Esophagus mucosa (tissue), 1 donor: ENCODE measurements around the gene WFDC13. TPM values are rescaled to one million over a fixed set of nuclear protein-coding genes. Genes with fewer than 3 reads are reported as not detected.
"Not testable (repeated sequence)": the region's sequence is repeated elsewhere in the genome, so short reads cannot be mapped to it uniquely, and the experiment has no call there.

Experiments used
- ATAC-seq: fragments of 200-7000 bp; cut with Tn5 transposase; one replicate; pipeline ENCODE4 v1.9.1; 2020
- total RNA-seq: library from RNA; stranded (reverse); gene quantifications from one replicate; pipeline ENCODE4 v1.2.4, GENCODE V29; 2023
- donor health status: DM: yes; HTN: yes; CAD: no.

Gene WFDC13, protein sequence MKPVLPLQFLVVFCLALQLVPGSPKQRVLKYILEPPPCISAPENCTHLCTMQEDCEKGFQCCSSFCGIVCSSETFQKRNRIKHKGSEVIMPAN
- total RNA-seq: not detected

DNA sequence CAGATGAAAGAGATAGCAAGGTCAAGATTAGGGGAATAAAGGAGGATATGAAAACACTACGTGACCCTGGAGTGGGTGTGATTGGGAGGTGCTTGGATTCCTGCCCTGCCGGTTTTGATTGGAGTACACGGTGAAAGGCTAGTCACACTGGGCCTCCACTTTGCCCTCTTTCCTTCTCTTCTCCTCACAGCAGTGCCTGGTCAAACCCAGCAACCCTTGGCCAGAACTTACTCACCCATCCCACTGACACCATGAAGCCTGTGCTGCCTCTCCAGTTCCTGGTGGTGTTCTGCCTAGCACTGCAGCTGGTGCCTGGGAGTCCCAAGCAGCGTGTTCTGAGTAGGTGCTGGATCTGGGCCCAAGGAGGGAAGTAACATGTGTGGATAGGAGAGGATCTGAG, at the start of gene WFDC13:
TSS of gene WFDC13 (plus strand) at position 166 of the 400 bp plus-strand sequence. CDS start at position 252, 86 bp downstream.
- ATAC-seq: no peak

DNA sequence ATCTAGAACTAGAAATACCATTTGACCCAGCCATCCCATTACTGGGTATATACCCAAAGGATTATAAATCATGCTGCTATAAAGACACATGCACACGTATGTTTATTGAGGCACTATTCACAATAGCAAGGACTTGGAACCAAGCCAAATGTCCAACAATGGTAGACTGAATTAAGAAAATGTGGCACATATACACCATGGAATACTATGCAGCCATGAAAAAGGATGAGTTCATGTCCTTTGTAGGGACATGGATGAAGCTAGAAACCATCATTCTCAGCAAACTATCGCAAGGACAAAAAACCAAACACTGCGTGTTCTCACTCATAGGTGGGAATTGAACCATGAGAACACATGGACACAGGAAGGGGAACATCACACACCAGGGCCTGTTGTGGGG, 44.8 kb upstream of the WFDC13 start:
- not testable (repeated sequence) for ATAC-seq

DNA sequence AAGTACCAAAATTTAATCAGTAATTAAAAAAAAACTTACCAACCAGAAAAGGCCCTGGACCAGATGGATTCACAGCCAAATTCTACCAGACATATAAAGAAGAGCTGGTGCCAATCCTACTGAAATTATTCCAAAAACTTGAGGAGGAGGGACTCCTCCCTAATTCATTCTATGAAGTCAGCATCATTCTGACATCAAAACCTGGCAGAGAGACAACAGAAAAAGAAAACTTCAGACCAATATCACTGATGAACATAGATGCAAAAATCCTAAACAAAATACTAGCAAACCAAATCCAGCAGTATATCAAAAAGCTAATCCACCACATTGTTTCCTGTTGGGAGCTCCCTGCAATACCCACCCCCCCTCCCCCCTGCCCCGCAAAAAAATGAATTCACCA, 31.7 kb upstream of the WFDC13 start, which contains the start of gene WFDC11:
TSS of gene WFDC11 (minus strand) at position 101 of the 400 bp plus-strand sequence. CDS start 19,639 bp downstream, outside the sequence.
- no peak for ATAC-seq

DNA sequence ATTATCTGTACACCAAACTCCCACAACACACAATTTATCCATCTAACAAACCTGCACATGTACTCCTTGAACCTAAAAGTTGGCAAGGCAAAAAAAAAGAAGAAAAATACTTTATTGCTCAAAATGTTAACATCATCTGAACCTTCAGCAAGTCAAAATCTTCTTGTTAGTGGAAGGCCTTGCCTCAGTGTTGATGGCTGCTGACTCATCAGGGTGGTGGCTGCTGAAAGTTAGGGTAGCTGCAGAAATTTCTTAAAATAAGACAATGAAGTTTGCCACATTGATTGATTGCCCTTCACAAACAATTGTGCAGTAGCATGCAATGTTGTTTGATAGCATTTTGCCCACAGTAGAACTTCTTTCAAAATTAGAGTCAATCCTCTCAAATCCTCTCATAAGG, 29.1 kb upstream of the WFDC13 start:
- ATAC-seq: no peak

DNA sequence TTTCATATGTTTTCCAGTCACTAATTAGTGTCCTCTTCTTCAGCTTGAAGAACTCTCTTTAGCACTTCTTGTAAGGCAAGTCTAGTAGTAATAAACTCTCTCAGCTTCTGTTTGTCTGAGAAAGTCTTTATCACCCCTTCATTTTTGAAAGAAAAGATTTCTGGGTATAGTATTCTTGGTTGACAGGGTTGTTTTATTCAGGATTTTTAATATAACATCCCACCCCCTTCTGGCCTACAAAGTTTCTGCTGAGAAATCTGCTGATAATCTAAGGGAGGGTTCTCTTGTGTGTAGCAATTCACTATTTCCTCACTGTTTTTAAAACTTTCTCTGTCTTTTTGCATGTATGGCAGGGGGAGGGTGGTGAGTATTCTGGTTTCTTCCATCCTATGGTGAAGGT, 22.2 kb upstream of the WFDC13 start:
- no peak for ATAC-seq

DNA sequence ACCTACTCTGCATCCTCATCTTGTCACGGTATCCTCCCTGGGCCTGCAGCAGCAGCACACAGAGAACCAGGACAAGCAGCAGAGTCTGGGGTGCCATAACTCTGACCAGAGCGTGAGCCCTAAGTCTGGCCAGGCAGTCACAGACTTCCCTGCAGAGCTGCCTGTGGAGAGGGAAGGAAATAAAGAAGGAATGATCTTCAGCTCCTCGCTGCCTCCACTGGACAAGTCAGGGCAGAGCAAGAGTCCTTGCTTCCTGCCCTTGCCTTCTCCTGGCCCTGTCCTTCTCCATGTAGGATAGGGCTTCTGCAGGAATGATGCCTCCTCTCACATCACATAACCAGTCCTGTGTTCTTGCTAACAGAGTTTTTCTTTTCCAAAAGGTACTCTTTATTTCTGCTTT, 15.9 kb upstream of the WFDC13 start:
- ATAC-seq: no peak

DNA sequence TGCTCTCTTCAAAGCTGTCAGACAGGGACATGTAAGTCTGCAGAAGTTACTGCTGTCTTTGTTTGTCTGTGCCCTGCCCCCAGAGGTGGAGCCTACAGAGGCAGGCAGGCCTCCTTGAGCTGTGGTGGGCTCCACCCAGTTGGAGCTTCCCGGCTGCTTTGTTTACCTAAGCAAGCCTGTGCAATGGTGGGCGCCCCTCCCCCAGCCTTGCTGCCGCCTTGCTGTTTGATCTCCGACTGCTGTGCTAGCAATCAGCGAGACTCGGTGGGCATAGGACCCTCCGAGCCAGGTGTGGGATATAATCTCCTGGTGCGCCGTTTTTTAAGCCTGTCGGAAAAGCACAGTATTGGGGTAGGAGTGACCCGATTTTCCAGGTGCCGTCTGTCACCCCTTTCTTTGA, 8.5 kb upstream of the WFDC13 start:
- not testable (repeated sequence) for ATAC-seq

DNA sequence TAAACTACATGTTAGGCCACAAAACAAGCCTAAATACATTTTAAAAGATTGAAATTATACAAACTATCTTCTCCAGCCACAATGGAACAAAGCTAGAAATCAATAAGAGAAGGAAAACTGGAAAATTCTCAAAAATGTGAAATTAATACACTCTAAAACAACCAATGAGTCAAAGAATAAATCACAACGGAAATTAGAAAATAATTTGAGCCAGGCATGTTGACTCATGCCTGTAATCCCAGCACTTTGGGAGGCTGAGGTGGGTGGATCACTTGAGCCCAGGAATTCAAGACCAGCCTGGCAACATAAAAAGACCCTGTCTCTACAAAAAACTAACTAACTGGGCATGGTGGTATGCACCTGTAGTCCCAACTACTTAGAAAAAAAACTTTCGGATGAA, 6.3 kb upstream of the WFDC13 start:
- ATAC-seq: no peak

DNA sequence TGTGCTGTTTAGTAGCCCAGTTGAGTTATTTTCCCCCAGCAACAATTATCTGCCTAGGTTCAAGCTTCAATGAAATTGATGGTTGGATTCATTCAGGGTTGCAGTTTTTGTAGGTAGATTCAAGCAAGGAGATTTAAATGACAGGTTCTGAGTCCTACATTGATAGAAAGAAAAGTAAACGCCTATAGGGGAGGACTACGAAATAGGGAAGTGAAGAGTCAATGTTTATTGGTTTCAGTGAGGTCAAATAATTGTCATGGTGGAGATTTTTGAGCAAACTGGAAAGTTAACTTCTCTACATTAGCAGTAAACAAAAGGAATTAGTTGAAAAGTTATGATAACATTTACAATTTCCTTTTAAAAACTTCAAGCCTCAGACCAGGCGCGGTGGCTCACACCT, 734 bp upstream of the WFDC13 start:
- no peak for ATAC-seq

DNA sequence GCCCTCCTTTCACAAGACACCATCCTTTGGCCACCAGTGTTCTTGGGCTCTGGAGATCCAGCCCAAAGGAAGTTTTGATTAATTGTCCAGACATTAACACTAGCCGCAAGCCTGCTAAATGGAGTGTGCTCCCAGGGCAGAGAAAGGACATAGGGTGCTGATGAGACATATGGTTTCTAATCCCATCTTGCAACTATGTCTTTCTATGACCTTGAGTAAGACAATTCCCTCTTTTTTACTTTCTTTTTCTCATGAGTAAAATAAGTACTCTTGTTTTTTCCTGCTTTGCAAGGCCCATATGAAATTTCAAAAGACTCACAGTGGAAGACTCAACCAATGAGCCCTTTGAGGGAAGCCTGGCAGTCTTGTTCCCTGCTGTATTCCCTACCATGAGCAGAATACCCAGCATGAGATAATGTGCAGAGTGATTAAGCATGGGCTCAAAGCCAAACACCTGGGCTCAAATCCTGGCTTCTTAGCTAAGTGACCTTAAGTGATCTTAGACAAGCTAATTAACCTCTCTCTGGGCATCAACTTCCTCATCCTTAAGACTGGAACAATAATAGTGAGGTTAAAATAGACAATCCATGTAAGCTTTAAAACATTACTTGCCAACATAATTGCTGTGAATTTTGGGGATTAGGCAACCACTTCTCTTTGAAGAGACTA, 3.3 kb downstream of the WFDC13 start, which contains the start of gene WFDC10B:
TSS of gene WFDC10B (minus strand) at position 51 of the 669 bp plus-strand sequence. CDS start 19,027 bp downstream, outside the sequence.
- no peak for ATAC-seq

DNA sequence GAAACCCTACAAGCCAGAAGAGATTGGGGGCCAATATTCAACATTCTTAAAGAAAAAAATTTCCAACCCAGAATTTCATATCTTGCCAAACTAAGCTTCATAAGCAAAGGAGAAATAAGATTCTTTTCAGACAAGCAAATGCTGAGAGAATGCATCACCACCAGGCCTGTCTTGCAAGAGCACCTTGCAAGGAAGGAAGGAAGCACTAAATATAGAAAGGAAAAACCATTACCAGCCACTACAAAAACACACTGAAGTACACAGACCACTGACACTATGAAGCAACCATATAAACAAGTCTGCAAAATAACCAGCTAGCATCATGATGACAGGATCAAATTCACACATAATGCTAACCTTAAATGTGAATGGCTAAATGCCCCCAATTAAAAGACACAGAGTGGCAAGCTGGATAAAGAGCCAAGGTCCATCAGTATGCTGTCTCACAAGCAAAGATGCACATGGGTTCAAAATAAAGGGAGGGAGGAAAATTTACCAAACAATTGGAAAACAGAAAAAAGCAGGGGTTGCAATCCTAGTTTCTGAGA, 14.4 kb downstream of the WFDC13 start:
- not testable (repeated sequence) for ATAC-seq

DNA sequence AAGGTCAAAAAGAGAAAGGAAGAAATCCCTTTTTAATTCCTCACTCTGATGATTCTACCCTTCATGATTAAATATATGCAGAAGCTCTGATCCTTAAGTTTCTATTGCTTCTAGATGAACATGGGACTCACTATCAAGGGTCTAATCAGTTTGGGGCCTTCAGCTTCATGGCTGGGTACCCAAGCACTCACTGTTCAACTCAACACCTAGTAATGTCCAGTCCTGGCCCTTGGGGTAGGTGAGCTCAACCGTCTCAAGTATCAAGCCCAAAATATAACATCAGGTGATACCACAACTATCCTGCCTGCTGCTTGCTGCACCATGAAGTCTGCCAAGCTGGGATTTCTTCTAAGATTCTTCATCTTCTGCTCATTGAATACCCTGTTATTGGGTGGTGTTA, 20.2 kb downstream of the WFDC13 start, which contains the start of gene SPINT4:
TSS of gene SPINT4 (plus strand) at position 301 of the 400 bp plus-strand sequence. CDS start at position 322, 21 bp downstream.
- no peak for ATAC-seq

DNA sequence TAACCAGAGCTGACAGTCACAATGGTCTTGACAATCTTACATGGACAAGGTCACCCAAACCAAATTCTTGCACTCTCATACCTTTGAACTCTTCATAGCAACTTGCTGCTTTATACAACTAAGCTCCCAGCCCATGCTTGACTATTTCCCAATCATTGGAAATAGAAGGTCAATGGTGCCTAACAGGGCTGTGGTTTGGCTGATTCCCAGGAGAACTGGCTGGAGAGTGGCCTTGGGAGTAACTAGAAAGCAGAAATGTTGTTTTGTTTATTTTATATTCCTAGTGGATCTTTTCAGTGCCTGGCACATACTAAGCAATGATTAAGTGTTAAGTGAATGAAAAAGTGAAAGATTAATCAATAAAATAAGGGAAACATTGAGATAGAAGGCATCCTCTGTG, 23.3 kb downstream of the WFDC13 start:
- ATAC-seq: no peak

DNA sequence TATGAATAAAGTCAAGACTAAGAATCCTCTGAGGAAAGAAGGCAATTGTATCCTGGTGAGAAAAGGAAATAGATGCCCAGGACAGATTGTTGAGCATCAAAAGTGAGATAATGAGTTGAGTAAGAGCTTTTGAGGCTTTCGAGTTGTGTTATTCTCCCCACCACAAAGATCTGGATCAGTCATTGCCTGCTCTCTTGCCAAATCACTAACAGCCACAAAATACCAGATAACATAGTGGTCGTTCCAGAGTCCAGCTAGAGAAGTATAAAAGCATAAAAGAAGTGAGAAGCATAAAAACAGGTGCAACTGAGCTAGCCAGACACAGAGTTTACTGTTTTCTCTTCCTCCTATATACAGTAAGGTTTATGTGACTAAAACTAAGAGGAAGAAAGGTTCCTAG, 25.2 kb downstream of the WFDC13 start:
- ATAC-seq: no peak

DNA sequence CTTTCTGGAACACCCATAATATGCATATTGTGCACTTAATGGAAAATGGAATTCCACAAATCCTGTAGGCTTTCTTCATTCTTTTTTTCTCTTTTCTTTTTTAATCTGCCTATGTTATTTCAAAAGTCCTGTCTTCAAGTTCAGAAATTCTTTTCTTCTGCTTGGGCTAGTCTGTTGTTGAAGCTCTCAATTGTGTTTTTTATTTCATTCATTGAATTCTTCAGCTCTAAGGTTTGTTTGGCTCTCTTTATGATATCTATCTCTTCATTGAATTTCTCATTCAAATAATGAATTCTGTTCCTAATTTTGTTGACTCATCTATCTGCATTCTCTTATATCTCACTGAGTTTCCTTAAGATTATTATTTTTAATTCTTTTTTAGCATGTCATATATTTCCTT, 30.4 kb downstream of the WFDC13 start:
- ATAC-seq: no peak

DNA sequence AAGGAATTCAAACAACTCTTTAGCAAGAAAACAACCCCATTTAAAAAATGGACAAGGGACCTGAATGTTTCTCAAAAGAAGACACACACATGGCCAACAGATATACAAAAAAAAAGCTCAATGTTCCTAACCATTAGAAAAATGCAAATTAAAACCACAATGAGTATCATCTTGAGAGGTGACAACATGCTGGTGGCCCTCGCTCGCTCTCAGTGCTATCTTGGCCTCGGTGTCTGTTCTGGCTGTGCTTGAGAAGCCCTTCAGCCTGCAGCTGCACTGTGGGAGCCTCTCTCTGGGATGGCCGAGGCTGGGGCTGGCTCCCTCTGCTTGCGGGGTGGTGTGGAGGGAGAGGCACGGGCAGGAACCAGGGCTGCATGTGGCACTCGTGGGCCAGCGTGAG, 33.7 kb downstream of the WFDC13 start:
- ATAC-seq: no peak

DNA sequence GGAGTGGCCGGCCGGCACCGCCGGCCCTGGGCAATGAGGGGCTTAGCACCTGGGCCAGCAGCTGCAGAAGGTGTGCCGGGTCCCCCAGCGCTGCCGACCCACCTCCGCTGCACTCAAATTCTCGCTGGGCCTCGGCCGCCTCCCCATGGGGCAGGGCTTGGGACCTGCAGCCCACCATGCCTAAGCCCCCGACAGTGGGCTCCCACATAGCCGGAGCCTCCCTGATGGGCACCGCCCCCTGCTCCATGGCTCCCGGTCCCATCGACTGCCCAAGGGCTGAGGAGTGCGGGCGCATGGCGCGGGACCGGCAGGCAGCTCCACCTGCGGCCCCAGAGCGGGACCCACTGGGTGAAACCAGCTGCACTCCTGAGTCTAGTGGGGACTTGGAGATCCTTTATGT, 34.1 kb downstream of the WFDC13 start:
- ATAC-seq: no peak

DNA sequence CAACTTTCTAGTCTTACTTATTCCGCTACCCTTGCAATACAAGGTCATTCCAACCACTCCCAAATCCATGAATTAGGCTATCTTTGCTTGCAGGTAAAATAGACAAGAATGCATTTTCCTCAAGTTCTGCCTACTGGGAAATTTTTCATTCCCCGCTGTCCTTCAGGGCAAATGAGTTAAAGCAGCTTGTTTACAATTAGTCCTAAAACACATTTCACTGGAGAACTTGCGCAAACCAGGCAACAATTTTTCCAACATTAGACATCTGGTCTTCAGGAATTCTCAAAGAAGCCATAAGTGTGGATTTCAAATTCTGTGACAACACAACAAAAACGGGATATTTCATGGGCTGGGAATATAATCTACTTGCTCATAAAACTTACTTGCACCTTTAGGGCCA, 40.8 kb downstream of the WFDC13 start:
- ATAC-seq: no peak

DNA sequence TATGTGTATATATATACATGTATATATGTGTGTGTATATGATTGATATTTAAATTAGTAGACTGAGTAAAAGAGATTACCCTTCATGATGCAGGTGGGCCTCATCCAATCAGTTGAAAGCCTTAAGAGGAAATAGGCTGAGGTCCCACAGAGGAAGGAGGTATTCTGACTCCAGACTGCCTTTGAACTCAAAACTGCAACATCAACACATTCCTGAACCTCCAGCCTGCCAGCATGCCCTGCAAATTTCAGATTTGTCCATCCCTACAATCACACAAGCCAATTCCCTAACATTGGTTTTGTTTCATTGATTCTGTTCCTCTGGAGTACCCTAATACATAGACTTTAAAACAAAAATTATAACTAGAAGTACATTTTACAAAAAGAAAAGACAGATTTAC, 43.2 kb downstream of the WFDC13 start:
- ATAC-seq: no peak

DNA sequence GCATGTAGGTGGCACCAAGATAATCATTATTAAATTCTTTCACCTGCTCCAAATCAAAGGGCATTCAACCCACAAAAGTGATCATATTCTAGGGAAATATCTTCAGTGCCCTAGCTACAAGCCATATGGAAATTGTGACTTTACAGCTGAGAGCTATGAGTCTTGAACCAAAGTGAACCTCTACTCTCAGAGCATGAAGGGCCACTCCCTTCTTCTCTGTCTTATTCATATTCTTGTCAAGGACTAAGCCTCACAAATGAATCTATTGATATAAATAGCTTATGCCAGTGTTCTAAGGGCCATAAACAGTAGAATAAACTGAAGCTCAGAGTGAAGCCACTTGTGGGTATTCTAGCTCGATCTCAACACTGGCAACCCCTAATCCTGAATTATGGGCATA, 49.9 kb downstream of the WFDC13 start:
- ATAC-seq: no peak

DNA sequence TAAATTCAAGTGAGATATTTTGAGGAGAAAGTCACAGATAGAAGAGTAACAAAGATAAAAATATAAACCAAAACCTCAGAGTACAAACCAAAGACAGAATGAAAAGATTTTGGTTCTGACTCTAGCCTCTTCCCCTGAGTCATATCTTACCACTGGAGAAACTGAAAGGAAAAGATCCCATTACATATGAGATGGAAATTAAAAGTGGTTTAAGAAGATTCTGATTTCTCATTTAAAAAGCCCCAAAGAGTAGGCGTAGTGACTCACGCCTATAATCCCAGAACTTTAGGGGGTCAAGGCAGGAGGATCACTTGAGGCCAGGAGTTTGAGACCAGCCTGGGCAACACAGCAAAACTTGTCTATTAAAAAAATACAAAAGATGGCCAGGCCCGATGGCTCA, 50.9 kb downstream of the WFDC13 start:
- no peak for ATAC-seq

DNA sequence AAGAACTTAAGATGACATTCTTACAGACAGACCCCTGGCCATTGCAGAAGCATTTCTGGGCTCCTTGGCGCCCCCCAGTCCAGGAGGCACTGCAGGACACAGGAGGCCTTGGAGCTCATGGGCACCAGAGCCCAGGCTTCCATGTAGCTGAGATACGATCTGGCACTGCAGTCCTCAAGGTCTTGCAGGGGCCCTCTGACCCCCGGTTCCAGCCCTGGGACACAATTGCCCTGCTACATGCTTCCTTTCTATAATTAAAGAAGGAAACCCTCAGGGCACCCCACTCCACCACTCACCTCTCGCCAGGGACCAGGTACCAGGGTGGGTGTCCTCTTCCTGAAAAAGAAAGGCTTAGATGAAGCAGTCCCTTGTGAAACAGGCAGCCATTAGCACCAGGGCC, 56.3 kb downstream of the WFDC13 start:
- ATAC-seq: no peak
